A172 (cell line): ENCODE results near the gene SMARCAL1. TPM values are rescaled to one million over a fixed set of nuclear protein-coding genes. Genes with fewer than 3 reads are reported as not detected.
"Not testable (repeated sequence)": the region's sequence is repeated elsewhere in the genome, so short reads cannot be mapped to it uniquely, and the experiment has no call there.

ENCODE experiments used
- DNase-seq: peaks from one replicate; pipeline ENCODE4 v3.0.0-alpha.2; 2015; ENCODE audit warnings: low spot score
- total RNA-seq: library from RNA; depleted of rRNA; stranded (reverse); fragments of >200 nt; shearing (Covaris generic); gene quantifications from 2 replicates; pipeline ENCODE4 v1.2.3, GENCODE V29; 2014

SMARCAL1 gene
- total RNA-seq, 1 experiment from 2014 or later = 25.1 TPM

DNA sequence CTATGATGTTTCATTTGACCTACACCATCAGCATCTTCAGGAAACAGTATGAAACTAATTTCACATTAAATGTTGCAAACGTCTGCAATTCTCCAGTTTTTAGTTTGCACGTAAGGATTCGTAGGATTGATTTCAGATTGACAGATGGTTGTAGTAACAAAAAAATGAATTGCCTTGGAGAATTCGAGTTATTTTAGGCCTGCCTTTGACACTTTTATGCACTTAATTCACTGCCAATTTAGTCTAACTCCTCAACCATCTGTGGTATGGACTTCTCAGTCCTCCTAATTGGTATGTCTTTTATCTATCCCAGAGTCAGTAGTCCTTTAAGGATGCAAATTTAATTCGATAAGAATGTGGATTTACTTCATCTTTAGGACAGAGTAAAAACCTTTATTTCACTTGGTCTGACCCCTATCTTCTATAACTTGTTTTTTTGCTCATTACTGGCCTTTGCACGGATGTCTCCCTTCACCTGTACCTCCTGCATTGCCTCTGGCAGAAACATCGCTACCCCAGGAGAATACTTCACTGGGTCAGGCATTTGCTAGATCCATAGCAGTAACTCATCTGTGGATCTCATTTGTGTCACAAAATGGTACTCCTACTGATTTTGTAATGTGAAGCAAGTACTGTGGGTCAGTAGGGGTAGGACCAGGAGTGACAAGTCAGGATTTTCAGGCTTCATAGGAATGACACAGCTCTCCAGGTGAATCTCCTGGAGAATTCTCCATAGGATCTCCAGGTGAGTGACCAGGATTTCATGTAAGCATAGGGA is 90.3 kb downstream of the SMARCAL1 start:
- DNase-seq = no peak

DNA sequence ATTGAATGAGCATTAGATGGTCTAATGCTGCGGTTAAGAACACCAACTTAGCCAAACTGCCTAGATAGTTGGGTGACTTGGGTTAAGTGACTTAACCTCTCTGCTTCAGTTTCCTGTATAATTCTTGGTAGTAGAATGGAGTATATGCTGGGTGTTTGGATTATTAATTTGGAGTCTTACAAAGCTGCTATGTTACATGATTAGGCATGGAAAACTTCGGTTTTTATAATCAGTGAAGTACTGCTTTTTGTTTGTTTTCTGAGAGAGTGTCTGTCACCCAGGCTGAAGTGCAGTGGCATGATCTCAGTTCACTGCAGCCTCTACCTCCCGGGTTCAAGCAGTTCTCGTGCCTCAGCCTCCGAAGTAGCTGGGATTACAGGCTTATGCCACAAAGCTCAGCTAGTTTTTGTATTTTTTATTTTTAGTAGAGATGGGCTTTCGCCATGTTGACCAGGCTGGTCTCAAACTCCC is 90.9 kb downstream of the SMARCAL1 start:
- DNase-seq = no peak

DNA sequence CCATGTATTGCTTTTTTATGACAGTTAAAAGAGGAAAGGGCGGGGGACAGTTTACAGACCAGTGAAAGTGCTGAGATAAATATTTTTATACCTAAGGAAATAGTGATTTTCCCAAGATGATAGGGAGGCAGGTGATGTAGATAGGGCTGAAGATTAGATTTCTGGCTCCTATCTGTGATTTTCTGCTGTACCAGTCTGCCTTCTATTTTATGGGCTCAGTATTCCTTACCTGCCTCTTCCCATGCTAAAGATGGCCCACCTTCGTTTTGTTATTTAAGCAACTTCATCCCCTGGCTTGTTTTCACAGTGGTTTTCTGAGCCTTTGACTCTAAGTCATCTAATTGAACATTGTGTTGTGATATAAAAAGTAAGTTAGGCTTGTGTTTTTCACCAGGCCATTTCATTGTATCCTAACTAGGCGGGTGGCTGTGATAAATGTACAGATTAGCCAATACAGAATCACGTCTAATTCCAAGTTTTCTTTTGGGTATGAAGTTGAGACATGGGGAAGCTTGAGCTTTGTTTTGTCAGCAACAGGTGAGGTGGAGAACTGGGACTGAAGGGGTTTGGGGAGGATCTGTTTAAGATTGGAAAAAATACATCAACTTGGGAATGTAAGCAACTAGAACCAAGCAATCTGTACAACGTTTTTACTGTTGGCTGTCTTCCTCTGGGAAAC is 91.6 kb downstream of the SMARCAL1 start:
- DNase-seq = no peak

DNA sequence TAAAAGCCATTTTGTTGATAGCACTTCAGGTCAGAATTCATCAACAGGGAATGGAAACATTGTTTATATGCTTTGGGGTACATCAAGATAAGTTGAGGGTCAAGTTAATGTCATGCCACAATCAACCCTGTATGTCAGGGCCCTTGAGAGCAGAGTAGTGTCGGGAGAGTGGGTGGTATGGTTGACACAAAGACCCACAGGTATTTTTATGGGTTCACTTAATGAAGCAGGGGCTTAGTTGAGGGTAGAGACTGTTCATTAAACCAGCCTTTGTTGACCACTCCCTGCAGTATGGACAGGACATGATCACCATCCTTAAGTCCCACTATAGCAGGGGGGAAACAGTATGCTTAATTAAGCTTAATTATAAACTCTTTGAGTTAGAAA is 92.1 kb downstream of the SMARCAL1 start:
- no peak for DNase-seq

DNA sequence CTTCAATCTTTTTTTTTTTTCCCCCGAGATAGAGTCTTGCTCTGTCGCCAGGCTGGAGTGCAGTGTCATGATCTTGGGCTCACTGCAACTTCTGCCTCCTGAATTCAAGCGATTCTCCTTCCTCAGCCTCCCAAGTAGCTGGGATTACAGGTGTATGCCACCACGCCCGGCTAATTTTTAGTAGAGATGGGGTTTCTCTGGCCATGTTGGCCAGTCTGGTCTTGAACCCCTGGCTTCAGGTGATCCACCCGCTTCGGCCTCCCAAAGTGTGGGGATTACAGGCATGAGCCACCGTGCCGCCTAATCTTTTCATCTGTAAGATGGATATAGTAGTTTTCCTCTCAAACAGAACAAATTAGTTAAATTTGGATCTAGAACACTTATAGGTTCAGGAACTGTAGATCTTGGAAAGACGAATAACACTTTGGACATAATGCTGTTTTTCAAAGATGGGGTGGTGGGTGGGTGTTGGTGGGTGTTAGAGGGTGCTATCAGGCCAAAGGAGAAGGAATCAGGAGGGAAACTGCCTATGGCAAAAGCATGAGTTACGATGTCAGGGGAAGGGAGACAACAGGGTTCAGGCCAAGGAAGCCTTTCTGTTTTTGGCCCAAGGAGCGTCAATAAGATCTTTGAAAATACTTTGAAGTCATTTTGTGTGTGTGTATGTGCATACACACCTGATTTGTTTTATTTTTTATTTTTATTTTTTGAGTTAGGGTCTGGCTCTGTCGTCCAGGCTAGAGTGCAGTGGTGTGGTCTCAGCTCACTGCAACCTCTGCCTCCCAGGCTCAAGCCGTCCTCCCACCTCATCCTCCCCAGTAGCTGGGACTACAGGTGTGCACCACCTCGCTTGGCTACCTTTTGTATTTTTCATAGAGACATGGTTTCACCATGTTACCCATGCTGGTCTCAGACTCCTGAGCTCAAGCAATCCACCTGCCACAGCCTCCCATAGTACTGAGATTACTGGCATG is 93.1 kb downstream of the SMARCAL1 start:
- DNase-seq = no peak

DNA sequence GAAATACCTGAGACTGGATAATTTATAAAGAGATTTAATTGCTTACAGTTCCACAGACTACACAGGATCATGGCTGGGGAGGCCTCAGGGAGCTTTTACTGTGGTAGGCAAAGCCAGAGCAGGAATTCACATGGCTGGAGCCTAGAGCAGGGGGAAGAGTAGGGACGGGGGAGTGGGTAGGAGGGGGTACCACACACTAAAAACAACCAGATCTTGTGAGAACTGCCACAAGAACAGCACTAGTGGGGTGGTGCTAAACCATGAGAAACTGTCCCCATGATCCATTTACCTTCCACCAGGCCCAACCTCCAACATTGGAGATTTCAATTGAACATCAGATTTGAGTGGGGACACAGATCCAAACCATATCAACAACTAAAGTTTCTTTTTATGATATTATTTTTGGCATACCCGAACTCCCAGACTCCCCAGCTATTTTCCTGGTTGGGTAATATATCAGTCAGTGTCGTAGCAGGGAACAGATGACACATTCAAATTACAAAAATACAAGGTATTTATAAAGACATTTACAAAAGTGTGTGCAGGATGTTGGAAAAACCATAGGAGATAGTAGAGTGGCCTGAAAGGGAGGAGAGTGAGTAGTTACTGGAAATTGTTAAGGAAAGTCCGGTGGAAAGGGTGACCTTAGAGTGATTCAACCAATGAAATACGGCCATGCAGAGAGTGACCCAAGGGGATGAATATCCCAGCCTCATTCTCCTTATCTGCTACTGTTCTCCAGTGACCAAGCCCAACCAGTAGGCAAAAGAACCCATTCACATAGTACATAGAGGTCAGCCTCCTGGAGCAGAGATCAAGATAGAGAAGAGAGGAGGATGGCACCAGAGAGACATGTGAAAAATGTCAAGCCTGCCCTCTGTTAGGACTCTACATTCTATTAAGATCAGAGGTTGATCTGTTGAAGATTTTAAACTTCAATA is 95.2 kb downstream of the SMARCAL1 start:
- DNase-seq = no peak

DNA sequence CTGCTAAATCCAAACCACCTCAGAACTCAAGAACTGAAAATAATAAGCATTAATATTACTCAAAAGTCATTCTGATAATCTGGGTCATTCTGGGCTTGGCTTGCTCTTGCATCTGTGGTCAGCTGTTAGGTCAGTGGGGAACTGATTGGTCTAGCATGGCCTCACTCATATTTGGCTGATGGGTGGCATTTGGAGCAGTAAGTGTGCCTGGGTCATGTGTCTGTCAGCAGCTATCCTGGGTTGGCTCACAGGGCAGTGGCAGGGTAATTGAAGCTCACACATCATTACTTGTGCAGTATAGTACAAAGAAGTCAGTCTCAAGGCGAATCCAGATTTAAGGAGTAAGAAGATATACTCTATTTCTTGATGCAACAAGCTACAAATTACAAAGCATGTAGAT is 95.9 kb downstream of the SMARCAL1 start:
- no peak for DNase-seq

DNA sequence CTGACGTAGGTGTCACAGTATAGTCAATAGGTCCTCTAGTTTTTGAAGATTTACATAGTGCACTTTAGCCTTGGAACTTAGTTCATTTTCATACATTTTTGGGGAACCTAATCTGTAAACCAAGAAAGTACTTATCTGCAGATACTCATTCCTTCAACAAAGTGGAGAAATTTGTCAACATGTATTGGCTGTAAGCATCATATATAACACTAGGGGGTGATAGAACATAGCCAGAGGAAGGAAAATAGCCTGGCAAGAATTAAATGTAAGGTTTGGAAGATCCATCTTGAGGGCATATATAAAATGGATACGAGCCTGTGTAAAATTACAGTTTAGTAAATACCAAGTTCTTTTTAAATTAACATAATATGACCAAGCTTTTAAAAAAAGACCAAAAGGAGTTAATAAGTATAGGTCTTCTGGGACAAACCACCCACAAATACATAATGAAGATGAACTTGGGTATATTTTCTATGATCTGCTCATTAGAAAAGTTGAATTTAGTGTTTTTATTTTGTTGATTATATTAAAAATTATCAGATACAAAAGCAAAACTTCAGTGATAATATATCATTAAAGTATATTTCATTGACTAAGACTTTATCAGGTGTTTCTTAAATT is 104.6 kb downstream of the SMARCAL1 start:
- DNase-seq = no peak

DNA sequence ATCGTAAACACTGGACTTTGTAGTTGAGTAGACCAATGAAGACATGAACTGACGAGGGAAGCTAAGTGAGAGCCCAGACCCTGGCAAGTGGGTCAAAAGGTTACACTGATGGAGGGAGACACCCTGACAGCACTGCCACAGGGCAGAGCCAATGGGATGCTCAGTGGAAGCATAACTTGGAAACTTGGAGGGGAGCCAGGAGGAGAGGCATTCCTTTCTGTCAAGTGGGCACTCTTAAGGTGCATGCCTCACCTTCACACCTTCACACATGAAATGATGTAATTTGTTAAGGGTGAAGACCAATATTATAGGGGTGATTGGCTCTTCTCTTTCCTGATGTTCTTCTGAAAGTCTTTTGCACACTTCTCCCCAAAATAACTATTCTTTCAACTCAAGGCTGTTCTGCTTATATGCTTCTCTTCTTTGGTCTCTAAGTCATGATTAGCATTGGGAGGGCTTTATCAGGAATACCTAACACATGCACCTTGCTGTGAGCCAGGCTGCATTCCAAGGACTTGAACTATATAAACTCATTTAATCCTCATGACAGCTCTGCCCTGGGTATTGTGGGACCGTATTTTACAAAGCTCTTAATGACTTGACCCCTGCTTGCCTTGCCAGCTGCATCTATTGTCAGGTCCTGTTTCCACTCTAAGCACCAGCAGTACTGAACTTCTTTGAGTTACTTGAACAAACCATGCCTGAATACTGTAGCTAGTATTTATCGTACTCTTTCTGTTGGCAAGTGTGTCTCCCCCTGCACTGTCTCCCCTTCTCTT is 105.4 kb downstream of the SMARCAL1 start:
- DNase-seq = no peak

DNA sequence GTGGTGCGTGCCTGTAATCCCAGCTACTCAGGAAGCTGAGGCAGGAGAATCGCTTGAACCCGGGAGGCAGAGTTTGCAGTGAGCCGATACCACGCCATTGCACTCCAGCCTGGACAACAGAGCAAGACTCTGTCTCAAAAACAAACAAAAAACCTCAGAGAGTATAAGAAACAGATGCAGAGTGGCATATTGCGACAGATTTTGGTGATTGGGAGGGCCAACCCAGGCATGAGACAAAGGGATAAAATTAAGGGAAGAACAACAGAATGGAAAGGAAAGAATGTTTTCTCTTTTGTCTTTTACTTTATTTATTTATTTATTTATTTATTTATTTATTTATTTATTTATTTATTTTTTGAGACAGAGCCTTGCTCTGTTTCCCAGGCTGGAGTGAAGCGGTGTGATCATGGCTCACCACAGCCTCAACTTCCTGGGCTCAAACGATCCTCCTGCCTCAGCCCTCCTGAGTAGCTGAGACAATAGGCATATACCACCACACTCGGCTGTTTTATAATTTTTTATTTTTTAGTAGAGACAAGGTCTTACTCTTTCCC is 106.4 kb downstream of the SMARCAL1 start:
- DNase-seq = not testable (repeated sequence)

DNA sequence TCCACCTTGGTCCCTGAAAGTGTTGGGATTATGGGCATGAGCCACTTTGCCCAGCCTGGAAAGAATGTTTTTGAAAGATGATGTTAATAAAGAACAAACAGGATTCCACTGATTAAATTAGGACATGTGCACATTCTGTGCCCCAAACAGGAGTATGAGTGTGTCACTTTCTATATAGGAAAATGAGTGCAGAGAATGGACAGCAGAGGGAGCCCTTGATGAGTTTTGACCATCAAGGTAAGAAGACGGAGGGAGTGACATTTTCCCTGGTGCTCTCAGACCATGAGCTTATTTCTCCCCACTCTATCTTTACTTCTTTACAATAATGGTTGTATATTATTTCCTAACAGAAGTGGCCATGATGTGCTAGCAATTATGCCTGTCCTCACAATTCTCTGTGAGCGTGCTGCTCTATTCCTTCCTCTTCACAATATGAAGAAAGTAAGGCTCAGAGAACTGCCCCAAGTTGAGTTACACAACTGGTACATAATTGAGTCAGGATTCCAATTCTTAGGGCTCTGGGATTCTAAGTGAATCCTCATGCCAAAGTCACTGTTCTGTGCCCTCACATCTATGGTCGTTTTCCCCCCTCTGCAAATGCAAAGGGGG is 107.0 kb downstream of the SMARCAL1 start:
- DNase-seq = peak; percentile 76

DNA sequence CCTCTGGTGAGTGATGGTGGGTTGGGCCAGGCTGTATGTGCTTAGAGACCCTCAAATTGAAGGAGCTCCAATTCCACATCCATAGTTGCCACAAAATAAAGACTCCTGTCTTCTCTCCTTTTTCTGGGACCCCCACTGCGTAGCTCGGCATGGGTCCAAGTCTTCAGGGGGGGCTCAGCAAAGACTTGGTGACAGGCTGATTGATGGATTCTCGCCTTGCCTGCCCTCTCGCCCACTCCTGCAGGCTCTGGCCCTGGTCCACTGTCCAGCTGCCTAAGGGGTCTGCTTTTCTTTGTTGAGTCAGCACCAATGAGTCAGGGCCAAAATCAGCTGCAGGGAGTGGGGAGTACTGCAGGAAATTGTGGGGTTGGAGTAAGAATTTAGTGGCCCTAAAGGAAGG is 107.8 kb downstream of the SMARCAL1 start:
- DNase-seq = no peak

DNA sequence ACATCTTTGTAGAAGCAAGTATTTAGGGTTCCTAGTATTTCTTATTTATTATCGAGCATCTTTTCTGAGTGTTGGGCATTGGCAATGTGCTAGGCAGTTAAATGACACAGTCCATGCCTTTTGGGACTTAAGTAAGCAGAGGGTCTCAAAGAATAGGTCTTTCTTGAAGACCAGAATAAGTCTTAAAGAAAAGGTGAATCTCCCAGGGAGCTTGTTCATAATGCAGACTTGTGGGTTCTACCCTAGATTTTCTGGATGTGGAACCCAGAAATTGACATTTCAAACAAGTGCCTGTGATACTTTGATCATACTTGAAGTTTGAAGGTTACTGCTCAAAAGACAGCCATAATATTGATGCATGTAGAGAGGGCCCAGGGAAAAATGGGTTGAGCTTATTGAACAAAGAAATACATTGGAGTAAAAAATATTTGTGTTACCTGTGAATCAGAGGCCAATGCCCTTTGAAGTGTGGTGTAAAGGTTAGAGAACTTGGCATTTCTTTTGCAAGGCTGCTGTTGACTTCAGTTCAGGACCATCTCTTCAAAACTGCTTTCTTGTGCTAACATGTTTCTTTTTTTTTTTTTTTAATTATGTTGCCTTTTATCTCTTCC is 110.7 kb downstream of the SMARCAL1 start:
- no peak for DNase-seq

DNA sequence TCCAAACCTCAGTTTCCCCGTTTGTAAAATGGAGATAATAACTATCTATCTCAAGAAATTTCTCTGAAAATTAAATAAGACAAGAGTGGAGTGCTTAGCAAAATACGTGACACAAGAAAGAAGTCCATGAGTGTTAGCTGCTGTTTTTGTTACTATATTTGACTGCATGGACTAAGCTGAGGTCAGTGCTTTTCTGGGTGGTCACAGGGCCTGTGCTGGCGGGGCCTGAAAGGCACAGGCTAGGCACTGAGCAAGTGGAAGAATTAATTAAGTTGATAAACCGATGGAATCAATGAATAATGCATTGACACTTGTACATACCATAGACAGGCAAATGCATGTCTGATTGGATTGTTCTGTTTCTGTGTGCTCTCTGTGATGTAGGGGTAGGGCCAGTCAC is 113.7 kb downstream of the SMARCAL1 start:
- DNase-seq = no peak

DNA sequence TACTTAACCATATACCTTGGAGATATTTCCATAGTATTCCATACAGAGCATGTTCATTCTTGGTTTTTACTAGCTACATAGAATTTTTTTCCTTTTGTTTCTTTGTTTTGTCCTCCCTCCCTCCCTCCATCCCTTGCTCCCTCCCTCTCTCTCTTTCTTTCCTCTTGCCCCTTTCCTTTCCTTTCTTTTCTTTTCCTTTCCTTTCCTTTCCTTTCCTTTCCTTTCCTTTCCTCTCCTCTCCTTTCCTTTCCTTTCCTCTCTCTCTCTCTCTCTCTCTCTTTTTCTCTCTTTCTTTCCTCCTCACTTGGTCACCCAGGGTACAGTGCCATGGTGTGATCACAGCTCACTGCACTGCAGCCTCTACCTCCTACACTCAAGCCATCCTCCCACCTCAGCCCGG is 114.7 kb downstream of the SMARCAL1 start:
- DNase-seq = no peak

DNA sequence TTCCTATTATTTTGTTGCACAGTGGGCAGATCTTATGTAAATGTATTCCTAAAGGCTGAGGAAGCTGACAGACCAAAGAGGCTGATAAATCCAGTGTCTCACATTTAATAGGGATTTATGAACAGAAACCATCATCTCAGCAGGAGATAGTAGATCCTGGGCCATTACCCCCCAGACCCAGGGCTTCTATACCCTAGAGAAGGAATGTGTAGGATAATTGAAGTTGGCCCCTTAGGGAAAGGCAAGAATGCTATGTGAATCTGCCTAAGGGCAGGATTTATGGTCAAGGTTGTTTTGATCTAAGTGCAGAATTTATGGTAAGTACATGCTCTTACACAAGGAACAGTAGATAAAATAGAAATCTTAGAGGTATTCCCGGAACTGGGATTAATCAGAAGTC is 115.3 kb downstream of the SMARCAL1 start:
- no peak for DNase-seq

DNA sequence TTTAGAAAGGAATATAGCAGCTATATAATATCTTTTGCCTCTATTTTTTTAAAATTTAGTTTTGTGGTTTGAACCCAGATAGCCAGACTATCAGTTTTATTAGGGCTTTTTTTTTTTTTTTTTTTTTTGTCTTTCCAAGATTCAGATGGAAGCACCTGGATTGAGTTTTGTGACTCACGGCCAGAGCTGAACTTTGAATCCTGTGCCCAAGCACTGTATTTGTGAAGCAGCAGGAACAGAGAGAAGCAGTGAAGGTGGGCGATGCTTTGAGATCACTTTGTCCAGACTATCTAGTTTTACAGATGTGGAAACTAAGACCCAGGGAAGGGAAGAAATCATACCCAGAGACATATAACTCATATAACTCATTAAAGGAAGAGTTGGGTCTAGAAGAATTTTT is 120.3 kb downstream of the SMARCAL1 start:
- no peak for DNase-seq
